GM12891 (cell line): ENCODE measurements around the gene RNU2-63P.
"Not testable (repeated sequence)": the region's sequence is repeated elsewhere in the genome, so short reads cannot be mapped to it uniquely, and the experiment has no call there.

Experiments used
- PAX5 ChIP-seq: IDR thresholded peaks from 2 replicates; pipeline ENCODE4 v1.6.1; 2011; ENCODE audit warnings: low read length, moderate library complexity, mild to moderate bottlenecking; ENCODE audit not compliant: insufficient read depth, severe bottlenecking
- POLR2A ChIP-seq: IDR thresholded peaks from 2 replicates; pipeline ENCODE4 v1.6.1; 2011; ENCODE audit warnings: low read depth, low read length, control low read depth
- POLR2AphosphoS5 ChIP-seq: IDR thresholded peaks from 2 replicates; pipeline ENCODE4 v1.6.1; 2011; ENCODE audit warnings: low read depth, low read length, control low read depth
- SPI1 ChIP-seq: IDR thresholded peaks from 2 replicates; pipeline ENCODE4 v1.6.1; 2011; ENCODE audit warnings: low read depth, low read length, control low read depth

- TF ChIP-seq POLR2AphosphoS5, POLR2A, PAX5, SPI1: not testable (repeated sequence)
Observed at GRCh38 chr2:88045561-88045960, 29.2 kb upstream of the RNU2-63P start.
